Suppressor macrophage treated with lipopolysaccharide for 4 hours (primary cell): ENCODE measurements around the gene TNRC18.
"Not testable (repeated sequence)": the region's sequence is repeated elsewhere in the genome, so short reads cannot be mapped to it uniquely, and the experiment has no call there.

ENCODE experiments used
- DNase-seq: peaks from one replicate; pipeline ENCODE4 v3.0.0-alpha.2; 2020

TNRC18 gene

DNA sequence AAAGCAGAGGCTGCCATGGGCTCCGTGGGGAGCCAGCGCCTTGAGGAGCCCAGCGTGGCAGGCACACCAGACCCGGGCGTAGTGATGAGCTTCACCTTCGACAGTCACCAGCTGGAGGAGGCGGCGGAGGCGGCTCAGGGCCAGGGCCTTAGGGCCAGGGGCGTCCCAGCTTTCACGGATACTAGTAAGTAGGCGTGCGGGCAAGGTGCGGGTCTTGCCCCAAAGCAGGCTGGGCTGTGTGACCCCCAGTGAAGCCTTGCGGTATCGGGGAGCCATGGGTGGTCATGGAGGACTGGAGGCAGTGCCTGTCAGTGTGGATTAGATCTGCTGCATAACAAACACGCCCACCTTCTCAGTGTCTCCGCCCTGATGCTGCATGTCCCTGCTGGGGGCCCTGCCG lies 135.8 kb downstream of the TNRC18 start:
- DNase-seq = no peak

- DNase-seq = not testable (repeated sequence)
Observed at GRCh38 chr7:5287373-5287772, 136.3 kb downstream of the TNRC18 start.

GRCh38 chr7:5286933-5287332 lies 136.7 kb downstream of the TNRC18 start:
- no peak for DNase-seq

- DNase-seq = peak; percentile 34
Observed at GRCh38 chr7:5284304-5285281, 139.0 kb downstream of the TNRC18 start.

GRCh38 chr7:5283421-5284303 lies 140.0 kb downstream of the TNRC18 start:
- no peak for DNase-seq

- DNase-seq = peak; percentile 31
Observed at GRCh38 chr7:5282543-5283316, 140.9 kb downstream of the TNRC18 start, which contains the start of gene SLC29A4. TSS of gene SLC29A4 (plus strand) at chr7:5282943. CDS start at chr7:5287817, 4,874 bp downstream.

DNA sequence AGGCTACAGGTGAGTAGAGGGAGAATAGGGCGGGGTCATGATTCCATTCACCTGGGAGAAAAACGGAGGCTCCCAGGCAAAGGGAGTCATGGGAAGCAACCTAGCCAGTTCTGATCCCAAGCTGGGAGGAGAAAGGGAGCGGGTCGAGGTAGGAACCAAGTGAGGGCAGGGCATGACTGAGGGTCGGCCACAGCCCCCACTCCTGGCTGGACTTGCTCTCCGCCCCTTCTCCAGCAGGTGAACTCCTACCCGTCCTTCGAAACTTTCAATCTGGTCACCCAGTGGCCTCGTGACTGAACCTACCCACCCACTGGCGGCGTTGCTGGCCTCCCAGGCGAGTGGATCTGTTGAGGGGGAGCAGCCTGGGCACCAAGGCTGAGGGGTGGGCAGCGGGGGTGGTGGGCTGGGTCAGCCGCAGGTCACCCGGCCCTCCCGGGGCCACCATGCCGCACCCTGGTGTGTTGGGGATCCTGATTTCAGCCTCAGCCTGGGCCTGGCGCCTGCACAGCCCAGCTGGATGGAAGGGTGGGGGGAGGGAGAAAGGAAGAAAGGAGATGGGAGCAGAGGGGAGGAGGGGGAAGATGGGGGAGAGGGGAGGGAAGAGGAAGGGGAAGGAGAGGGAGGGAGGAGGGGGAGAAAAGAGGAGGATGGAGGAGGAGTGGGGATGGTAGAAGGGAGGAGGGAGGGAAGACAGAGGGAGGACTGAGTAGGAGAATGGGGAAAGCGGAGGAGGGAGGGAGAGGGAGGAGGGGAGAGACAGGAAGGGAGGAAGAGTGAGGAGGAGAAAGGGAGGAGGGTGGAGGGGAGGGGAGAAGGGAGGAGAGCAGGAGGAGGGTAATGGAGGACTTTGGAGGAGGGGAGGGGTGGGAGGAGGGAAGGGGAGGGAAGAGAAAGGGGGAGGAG lies 141.8 kb downstream of the TNRC18 start:
- not testable (repeated sequence) for DNase-seq

GRCh38 chr7:5279734-5280133 lies 143.9 kb downstream of the TNRC18 start:
- no peak for DNase-seq

DNA sequence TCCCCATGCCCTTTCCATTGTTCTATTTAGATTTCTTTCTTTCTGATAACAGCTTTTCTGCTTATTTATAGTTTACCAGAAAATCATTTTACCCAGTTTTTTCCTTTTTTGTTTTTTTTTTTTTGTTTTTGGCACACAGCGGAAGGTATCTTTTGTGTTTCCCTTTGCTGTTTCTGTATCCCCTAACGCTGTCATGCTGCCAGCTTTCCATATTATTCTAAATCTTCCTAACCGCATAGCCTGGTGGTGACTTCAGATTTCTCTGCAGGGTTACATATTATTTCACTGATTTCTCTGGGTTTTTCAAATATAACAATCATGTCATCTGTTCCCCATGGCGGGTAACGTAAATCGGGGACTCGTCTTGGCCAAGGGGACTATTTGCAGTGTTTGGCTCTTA lies 144.9 kb downstream of the TNRC18 start:
- no peak for DNase-seq

GRCh38 chr7:5276611-5277010 lies 147.0 kb downstream of the TNRC18 start:
- no peak for DNase-seq

- not testable (repeated sequence) for DNase-seq
Observed at GRCh38 chr7:5276123-5276522, 147.5 kb downstream of the TNRC18 start.

- DNase-seq = not testable (repeated sequence)
Observed at GRCh38 chr7:5275510-5275909, 148.1 kb downstream of the TNRC18 start.

DNA sequence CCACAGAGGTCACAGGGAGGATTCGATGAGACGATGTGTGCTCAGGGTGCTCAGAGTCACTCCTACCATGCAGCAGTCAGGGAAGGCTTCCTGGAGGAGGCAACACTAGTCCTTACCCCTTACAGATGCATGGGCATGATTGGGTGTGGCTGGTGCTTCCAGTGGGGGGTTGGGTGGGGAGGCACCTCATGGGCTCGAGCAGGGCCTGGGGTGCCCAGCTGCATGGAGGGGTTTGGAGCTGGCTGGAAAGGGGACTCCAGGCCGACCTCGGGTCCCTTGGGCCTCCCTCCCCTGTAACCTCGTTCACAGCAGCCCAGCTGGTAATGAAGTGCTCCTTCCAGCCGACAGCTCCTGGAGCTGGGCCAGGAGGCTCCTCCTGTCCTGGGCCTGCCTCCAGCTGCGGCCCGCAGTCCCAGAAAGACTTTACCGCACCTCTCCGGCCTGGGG lies 148.6 kb downstream of the TNRC18 start:
- not testable (repeated sequence) for DNase-seq

DNA sequence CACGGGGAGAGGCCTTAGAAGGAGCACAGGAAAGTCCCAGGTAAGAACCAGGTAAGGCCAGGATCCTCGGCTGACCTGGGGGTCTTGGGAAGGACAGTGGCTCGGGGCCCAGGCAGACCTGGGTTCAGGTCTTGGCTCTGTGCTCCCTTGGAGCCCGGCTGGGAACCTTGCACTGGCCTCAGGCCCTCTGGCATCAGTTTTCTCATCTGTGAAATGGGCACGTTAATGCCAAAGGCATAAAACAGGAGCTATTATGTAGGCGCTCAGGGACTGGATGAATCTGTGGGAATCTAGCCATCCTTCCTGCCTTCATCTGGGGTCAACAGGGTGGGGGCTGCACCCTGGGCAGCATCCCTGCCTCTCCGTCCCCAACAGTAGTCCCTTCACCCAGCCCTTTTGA lies 149.2 kb downstream of the TNRC18 start:
- no peak for DNase-seq

DNA sequence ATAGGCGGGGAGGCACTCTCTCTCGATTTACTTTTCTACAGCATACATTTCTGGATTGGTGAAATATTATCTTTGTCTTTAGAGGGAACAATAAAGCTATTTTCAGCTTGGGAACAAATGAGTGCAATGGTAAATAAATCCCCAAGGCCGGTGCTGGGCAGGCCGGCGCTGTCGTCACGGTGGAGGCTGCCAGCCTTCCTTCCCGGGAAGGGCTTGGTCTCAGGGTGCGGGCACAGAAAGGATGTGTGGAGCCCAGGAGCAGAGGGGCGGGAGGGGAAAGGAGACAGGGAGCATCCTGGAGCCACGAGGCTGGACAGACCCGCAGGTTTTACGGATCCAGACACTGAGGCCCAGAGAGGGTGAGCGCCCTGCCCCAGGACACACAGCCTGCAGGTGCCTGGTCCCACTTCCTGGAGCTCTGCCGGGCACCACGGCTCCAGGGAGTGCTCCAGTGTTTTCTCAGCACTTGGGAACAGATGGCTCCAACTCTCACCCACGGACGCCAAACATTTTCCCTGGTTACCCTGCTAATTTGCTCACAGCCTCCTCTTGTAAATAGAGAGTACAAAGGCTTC lies 149.7 kb downstream of the TNRC18 start:
- not testable (repeated sequence) for DNase-seq

- DNase-seq = no peak
Observed at GRCh38 chr7:5270788-5271187, 152.8 kb downstream of the TNRC18 start.

GRCh38 chr7:5269992-5270657 lies 153.5 kb downstream of the TNRC18 start:
- not testable (repeated sequence) for DNase-seq

- peak; percentile 61 for DNase-seq
Observed at GRCh38 chr7:5267829-5268228, 155.8 kb downstream of the TNRC18 start.

GRCh38 chr7:5266191-5267028 lies 157.2 kb downstream of the TNRC18 start:
- no peak for DNase-seq
